ENCODE data around the gene NLRP1. TPM values are rescaled to one million over a fixed set of nuclear protein-coding genes. Genes with fewer than 3 reads are reported as not detected.

NLRP1 gene
- total and polyA plus RNA-seq, 2 experiments from 2014 or later: 42.9 to 64.8 TPM

- Histone ChIP-seq H3K9me3 (ENCODE audit: low read depth) (no peaks in the 10 kb centered on the region), H3K4me2 (no peak overlapping the region), H3K36me3 (replicated peaks; ENCODE audit: insufficient read depth, low read depth) (no peaks in the 10 kb centered on the region), H3K79me2 (no peaks in the 10 kb centered on the region), H3K9me2 (replicated peaks; ENCODE audit: insufficient read depth) (no peaks in the 10 kb centered on the region), H3K27ac (no peak overlapping the region), H3K4me1 (ENCODE audit: insufficient read depth) (no peaks in the 10 kb centered on the region), H4K20me1 (ENCODE audit: insufficient read depth, poor library complexity, severe bottlenecking) (no peaks in the 10 kb centered on the region), H3K27me3 (no peaks in the 10 kb centered on the region), H2AFZ (no peak overlapping the region), H3K4me3 (no peak overlapping the region)
- DNase-seq (ENCODE audit: low spot score): no peak
- no peak for TF ChIP-seq EZH2 (IDR thresholded peaks at IDR 0.05; ENCODE audit: borderline replicate concordance)
- TF ChIP-seq, protein P1, sequence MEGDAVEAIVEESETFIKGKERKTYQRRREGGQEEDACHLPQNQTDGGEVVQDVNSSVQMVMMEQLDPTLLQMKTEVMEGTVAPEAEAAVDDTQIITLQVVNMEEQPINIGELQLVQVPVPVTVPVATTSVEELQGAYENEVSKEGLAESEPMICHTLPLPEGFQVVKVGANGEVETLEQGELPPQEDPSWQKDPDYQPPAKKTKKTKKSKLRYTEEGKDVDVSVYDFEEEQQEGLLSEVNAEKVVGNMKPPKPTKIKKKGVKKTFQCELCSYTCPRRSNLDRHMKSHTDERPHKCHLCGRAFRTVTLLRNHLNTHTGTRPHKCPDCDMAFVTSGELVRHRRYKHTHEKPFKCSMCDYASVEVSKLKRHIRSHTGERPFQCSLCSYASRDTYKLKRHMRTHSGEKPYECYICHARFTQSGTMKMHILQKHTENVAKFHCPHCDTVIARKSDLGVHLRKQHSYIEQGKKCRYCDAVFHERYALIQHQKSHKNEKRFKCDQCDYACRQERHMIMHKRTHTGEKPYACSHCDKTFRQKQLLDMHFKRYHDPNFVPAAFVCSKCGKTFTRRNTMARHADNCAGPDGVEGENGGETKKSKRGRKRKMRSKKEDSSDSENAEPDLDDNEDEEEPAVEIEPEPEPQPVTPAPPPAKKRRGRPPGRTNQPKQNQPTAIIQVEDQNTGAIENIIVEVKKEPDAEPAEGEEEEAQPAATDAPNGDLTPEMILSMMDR (IDR thresholded peaks at IDR 0.05; ENCODE audit: poor library complexity): no peak
- no peak for TF ChIP-seq EZH2phosphoT487 (IDR thresholded peaks at IDR 0.05; ENCODE audit: low read depth, severe bottlenecking, unreplicated experiment)
- 61% methylated on average over 9 of the region's 9 CpGs for WGBS (ENCODE audit: low lambda C conversion rate, missing lambda C conversion rate)
Measured at GRCh38 chr17:5545051-5545987, 39.0 kb downstream of the NLRP1 start.

- WGBS (ENCODE audit: low lambda C conversion rate, missing lambda C conversion rate): 94% methylated on average over 2 of the region's 2 CpGs
- Histone ChIP-seq H3K4me2 (no peak overlapping the region), H3K4me1 (ENCODE audit: insufficient read depth) (no peaks in the 10 kb centered on the region), H3K79me2 (no peaks in the 10 kb centered on the region), H3K4me3 (no peak overlapping the region), H2AFZ (no peak overlapping the region), H3K27ac (no peak overlapping the region), H3K9me3 (ENCODE audit: low read depth) (no peaks in the 10 kb centered on the region), H3K36me3 (replicated peaks; ENCODE audit: insufficient read depth, low read depth) (no peaks in the 10 kb centered on the region), H4K20me1 (ENCODE audit: insufficient read depth, poor library complexity, severe bottlenecking) (no peaks in the 10 kb centered on the region), H3K9me2 (replicated peaks; ENCODE audit: insufficient read depth) (no peaks in the 10 kb centered on the region), H3K27me3 (no peaks in the 10 kb centered on the region)
- no peak for TF ChIP-seq EZH2phosphoT487 (IDR thresholded peaks at IDR 0.05; ENCODE audit: low read depth, severe bottlenecking, unreplicated experiment)
- TF ChIP-seq, protein P1 (IDR thresholded peaks at IDR 0.05; ENCODE audit: poor library complexity): no peak
- no peak for TF ChIP-seq EZH2 (IDR thresholded peaks at IDR 0.05; ENCODE audit: borderline replicate concordance)
- DNase-seq (ENCODE audit: low spot score): no peak
Measured at GRCh38 chr17:5544115-5544514, 40.2 kb downstream of the NLRP1 start.

GRCh38 chr17:5541610-5542202, 42.6 kb downstream of the NLRP1 start:
- Histone ChIP-seq H2AFZ (no peak overlapping the region), H3K79me2 (no peaks in the 10 kb centered on the region), H3K4me3 (no peak overlapping the region), H3K27me3 (no peaks in the 10 kb centered on the region), H3K36me3 (replicated peaks; ENCODE audit: insufficient read depth, low read depth) (no peaks in the 10 kb centered on the region), H4K20me1 (ENCODE audit: insufficient read depth, poor library complexity, severe bottlenecking) (no peaks in the 10 kb centered on the region), H3K9me2 (replicated peaks; ENCODE audit: insufficient read depth) (no peaks in the 10 kb centered on the region), H3K4me1 (ENCODE audit: insufficient read depth) (no peaks in the 10 kb centered on the region), H3K4me2 (no peak overlapping the region), H3K9me3 (ENCODE audit: low read depth) (no peaks in the 10 kb centered on the region), H3K27ac (no peak overlapping the region)
- TF ChIP-seq EZH2 (IDR thresholded peaks at IDR 0.05; ENCODE audit: borderline replicate concordance): no peak
- TF ChIP-seq EZH2phosphoT487 (IDR thresholded peaks at IDR 0.05; ENCODE audit: low read depth, severe bottlenecking, unreplicated experiment): no peak
- TF ChIP-seq, protein P1 (IDR thresholded peaks at IDR 0.05; ENCODE audit: poor library complexity): no peak
- DNase-seq (ENCODE audit: low spot score): no peak
- WGBS (ENCODE audit: low lambda C conversion rate, missing lambda C conversion rate): 49% methylated on average over 6 of the region's 6 CpGs
